Measurements from ENCODE around the gene NID2. TPM values are rescaled to one million over a fixed set of nuclear protein-coding genes. Genes with fewer than 3 reads are reported as not detected.

The NID2 gene
- total and polyA plus RNA-seq, 9 of the 15 experiments (the other 6 are each of a cell fraction or from before 2014, with no cell fraction given) = 0.04 to 0.45 (median 0.16) TPM; not detected in 3

- TF ChIP-seq AFF4 (CRISPR knock-in tag; IDR thresholded peaks at IDR 0.05) (no peak), ARID2 (IDR thresholded peaks at IDR 0.05) (no peak), ARID1B (IDR thresholded peaks at IDR 0.05) (no peak), SAFB2 (IDR thresholded peaks at IDR 0.05; ENCODE audit: borderline replicate concordance, low read depth, low read length, severe bottlenecking) (no peak), ZNF232 (CRISPR knock-in tag; IDR thresholded peaks at IDR 0.05) (no peak)
Measured at GRCh38 chr14:52060080-52060479, 8.8 kb downstream of the NID2 start (continued).

GRCh38 chr14:52059649-52060048 lies 9.2 kb downstream of the NID2 start:
- CTCF ChIA-PET (ENCODE audit: low intra/inter-chr PET ratio) = no interaction called here
- TF ChIP-seq AFF1 (IDR thresholded peaks at IDR 0.05; ENCODE audit: low read depth in 1 of 2, partially characterized antibody in 2 of 2) = no peak

More at GRCh38 chr14:52059649-52060048, 9.2 kb downstream of the NID2 start:
- no peak for DNase-seq (ENCODE audit: extremely low read depth in 1 of 4, low spot score in 3 of 4)
- Histone ChIP-seq H2AFZ (ENCODE audit: low read depth, low read length) (no peak overlapping the region), H3K27me3 (ENCODE audit: control insufficient read depth in 2 of 2, insufficient read depth in 2 of 2, low read length in 2 of 2) (no peaks in the 10 kb centered on the region), H3K4me2 (ENCODE audit: insufficient read depth, low read length) (no peak overlapping the region), H3K4me3 (no peak overlapping the region), H4K20me1 (replicated peaks; ENCODE audit: control insufficient read depth, insufficient read depth, low read length) (no peaks in the 10 kb centered on the region), H3K79me2 (ENCODE audit: control insufficient read depth, insufficient read depth, low read length) (no peaks in the 10 kb centered on the region), H3K4me1 (replicated peaks in 1 of 2; ENCODE audit: control insufficient read depth in 2 of 2, insufficient read depth in 2 of 2, low read length in 2 of 2) (no peaks in the 10 kb centered on the region), H3K36me3 (ENCODE audit: control insufficient read depth, insufficient read depth, low read length) (no peaks in the 10 kb centered on the region), H3K9ac (ENCODE audit: insufficient read depth in 1 of 2, low read depth in 2 of 2, low read length in 2 of 2) (no peak overlapping the region), H3K27ac (ENCODE audit: extremely low read depth, low read depth, low read length) (no peak overlapping the region), H3K9me3 (replicated peaks; ENCODE audit: control insufficient read depth, insufficient read depth, low read depth, low read length) (no peaks in the 10 kb centered on the region), H3K9me1 (ENCODE audit: control insufficient read depth, insufficient read depth, low read length) (no peaks in the 10 kb centered on the region)
- no peak for ATAC-seq
- FAIRE-seq = no peak
- no TSS peak for BruUV-seq (replicated peaks)
- POLR2A ChIA-PET = no interaction called here
- intact Hi-C loops (cut with micrococcal nuclease) = no loop called here
- in situ Hi-C loops (cut with MboI) = no loop called here

All from K562 (cell line).